Smooth muscle cell of the brain vasculature (primary cell): ENCODE results near the gene NEDD9.

Source experiments
- DNase-seq: peaks from one replicate; pipeline ENCODE4 v3.0.0-alpha.2; 2012; ENCODE audit warnings: low read depth, low spot score

Gene NEDD9

DNA sequence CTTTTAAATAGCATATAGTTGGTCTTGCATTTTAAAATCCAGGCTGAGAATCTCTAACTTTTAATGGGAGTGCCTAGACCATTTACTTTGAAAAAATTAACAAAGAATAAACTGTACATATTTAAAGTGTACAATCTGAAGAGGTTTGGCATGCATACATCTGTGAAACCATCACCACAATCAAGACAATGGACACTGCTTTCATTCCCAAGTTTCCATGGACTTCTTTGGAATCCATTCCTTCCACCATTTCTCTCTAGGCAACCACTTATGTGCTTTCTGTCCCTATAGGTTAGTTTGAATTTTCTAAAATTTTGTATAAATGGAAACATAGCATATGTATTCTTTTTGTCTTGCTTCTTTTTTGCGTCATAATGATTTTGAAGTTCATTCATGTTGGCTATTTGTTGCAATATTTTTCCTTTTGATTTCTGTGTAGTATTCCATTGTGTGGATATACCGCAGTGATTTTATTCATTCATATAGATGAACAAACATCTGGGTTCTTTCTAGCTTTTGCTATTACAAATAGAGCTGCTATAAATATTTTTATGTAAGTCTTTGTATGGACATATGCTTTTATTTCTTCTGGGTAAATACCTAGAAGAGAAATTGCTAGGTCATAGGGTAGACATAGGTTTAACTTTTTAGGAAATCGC lies 50.9 kb downstream of the NEDD9 start:
- no peak for DNase-seq

DNA sequence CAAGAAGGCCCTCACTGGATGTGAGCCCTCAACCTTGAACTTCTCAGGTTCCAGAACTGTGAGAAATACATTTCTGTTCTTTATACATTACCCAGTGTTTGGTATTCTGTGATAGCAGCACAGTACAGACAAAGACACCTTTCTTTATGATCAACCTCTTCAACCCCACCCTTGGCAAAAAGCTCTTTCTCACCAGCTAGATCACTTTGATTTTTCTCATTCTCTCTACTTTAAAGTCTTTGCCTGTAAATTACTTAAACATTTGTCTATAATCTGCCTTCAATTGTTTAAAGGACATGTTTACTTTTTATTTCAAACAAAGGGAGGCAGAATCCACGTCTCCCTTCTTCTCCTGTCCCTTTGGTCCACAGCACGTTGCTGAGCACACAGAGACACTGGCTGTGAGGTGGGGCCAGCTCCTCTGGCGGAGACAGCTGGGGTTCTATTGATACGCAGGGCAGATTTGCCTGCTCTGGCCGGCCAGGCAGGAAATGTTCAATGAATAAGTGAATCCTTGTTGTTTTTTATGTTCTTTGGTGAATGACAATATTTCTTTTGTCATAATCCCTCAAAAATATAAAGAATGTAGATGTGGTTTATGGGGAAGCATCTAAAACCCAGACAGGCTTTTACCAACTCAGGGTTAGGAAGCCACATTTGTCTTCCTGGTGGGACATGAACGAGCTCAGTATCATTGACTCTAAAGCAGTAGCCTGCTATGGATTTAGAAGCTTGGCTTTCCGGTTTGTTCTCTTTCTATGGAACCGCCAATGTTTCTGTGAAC lies 52.9 kb downstream of the NEDD9 start:
- no peak for DNase-seq

DNA sequence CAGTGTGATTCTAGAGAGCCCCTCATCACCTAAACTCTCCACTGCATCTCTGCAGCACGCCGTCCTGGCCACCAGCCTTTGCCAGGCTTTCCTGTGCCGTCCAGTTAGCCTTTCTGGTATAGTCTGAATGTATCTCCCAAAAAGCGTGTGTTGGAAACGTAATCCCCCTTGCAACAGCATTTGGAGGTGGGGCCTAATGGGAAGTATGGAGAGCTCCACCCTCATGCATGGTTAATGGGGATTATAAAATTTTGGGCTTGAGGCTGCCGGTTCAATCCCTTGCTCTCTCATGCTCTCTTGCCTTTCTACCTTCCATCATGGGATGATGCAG lies 53.4 kb downstream of the NEDD9 start:
- DNase-seq, result no peak

DNA sequence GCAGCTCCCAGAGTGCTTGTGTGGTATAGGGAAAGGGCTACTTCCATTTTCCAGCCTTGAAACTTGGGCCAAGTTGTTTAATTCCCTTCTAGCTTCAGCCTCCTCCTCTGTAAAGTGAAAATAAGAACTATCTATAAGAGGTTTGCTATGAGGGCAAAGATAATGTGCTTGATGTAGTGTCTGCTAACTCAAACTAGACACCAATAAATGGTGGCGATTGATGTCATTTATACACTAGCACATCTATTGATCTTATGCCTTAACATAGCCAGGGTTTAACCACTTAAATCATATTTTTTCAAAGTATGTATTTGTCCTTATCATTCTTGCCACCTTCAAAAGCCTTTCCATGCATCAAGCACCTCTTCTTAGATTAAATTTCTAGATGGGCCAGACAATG lies 55.2 kb downstream of the NEDD9 start:
- DNase-seq, result no peak

DNA sequence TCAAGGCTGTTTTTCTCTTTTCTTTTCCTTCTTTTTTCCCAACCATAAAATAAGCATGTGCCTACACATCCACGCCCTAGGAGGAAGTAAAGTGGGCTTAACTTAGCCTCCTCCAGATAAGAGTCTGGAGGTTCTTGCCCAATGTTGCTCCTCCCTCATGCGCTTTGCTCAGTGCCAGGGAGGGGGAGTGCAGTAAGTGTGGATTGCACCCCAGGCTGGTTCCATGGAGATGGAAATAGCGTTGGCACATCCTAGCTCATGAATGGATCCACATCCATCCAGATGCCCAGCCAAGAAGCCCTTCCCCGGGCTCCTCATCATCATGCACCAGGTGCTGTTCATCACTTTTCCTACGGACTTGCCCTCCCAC lies 58.2 kb downstream of the NEDD9 start:
- DNase-seq, result no peak

DNA sequence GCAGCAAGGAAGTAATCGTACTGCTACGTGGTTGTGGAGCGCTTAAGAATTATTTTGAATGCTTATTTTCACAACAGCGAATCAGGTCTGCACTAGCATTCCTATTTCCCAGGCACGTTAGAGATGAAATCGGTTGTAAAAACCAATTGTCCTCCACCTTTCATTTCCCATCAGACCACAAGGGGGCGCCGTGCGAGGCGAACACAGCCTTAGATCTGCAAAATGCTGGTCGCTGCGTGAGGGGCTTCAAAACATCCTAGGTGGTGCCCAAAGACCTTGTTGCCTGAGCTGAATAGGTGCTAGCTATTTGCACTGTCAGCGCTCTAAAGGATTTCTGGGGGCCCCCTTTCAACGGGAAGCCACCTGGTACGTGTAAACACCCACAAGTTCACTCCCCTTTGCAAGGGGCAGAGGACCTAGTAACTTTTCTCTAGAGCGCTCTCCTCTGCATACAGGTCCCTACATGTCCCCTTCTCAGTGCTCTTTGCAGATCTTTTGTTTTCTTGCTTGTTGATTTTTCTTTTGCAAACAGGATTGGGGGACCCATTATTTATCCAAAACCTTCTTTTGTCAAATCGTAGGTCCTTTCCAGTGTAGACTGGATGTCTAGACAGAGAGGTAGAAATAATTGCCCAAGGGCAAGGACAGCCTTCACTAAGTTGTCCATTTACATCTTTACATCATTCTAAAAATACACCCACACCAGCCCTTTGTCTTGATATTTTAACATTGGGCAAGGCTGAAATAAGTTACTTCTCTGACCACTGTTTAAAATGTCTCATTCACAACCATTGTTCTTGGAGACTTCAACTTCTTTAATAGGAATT lies 59.8 kb downstream of the NEDD9 start:
- peak; percentile 37 for DNase-seq

DNA sequence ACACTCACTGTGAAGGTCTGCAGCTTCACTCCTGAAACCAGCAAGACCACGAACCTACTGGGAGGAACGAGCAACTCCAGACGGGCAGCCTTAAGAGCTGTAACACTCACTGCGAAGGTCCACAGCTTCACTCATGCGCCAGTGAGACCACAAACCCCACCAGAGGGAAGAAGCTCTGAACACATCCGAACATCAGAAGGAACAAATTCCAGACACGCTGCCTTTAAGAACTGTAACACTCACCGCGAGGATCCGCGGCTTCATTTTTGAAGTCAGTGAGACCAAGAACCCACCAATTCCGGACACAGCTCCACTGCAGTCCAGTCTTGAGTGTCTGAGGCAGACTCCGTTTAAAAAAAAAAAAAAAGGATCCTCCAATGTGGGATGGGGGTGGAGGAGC lies 60.5 kb downstream of the NEDD9 start:
- no peak for DNase-seq

DNA sequence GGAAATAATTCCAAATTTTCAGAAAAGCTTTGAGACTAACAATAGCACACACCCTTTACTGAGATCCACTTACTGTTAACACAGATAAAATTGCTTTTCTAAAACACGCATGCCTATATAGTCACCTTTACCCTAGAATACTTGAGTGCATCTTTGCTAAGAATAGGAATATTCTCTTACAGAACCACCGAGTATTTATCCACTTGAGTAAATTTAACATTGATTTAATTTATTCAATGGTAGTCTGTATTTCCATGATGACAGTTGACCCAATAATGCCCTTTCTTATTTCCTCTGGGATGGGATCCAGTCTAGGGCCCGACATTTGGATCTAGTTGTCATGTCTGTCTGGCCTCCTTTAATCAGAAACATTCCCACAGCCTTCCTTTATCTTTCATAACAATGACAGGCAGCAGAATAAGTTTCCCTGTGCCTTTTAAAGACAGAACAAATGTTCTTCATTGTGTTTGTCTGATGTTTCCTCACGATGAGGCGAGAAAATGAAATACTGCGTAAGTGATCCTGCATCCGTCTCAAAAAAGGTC lies 64.3 kb downstream of the NEDD9 start:
- no peak for DNase-seq

DNA sequence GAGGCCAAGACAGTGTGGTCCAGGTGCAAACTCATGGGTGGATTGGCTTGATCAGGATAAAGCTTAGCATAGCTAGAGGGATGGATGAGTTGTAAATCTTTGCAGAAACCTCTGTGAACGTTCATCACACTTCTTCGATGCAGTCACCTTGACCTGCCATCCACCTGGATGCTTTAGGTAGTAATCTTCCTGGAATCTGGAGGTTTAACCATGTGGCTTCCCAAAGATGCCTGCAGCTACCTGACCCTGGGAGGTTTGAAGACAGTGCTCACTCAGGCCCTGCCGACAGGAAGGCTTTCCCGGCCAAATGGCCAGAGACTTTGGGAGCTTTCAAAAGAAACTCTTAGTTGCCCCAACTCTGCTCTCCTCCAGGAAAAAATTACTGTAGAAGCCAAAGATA lies 65.5 kb downstream of the NEDD9 start:
- no peak for DNase-seq

DNA sequence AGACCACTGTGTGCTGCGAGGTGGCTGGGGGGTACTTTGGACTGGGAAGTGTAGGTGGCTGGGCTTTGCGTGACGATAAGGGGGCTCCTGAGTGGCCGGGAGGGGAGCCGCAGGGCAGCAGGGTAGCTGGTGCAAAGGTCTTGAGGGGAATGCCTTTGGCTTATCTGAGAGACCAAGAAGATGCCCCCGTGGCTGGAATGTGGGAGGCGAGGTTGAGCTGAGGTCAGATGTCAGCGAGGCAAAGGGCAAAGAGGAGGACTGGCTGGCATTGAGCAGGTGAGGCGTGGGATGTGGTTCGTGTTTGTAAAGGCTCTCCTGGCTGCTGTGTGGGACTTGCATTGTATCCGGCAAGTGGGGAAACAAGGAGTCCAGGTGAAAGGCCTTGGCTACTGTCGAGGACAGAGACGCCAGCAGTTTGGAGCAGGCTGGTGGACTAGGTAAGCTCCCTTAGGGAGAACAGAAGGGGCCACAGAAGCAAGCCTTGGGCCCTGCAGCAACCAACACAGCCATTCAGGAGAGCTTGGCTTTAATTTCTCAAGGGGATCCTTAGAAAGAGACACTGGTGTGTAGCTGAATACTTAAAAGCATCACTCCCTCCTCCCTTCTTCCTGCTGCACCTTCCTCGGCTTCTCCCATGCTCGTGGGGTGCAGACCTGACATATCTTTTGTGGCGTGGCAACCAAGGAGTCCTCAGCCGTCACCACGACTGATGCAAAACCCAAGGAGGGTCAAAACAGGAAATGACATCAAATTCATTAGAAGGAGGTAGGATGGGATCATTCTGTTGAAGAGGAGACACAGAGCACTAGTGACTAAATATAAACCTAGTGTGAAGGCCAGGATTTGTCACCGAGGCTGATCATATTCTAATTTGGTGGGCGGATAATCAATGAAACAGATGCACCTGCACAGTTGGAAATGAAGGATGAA lies 67.5 kb downstream of the NEDD9 start:
- no peak for DNase-seq

DNA sequence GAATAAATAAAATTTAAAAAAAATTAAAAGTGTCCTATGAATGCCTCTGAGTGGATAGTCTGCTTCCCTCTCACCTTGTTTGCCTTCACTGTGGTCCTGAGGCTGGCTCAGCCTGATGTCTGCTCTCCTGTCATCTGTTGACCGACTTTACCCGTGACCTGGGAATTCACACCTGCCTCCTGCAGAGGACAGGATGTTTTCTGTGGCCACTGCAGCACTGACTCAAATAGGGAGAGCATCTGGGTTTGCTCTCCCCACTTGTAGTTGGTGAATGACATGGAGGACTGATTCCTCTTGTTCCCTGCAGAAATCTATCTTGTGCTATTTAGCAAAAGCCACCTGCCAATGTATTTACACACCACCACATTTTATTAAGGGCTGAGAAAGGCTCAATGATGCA lies 68.5 kb downstream of the NEDD9 start:
- DNase-seq, result no peak

DNA sequence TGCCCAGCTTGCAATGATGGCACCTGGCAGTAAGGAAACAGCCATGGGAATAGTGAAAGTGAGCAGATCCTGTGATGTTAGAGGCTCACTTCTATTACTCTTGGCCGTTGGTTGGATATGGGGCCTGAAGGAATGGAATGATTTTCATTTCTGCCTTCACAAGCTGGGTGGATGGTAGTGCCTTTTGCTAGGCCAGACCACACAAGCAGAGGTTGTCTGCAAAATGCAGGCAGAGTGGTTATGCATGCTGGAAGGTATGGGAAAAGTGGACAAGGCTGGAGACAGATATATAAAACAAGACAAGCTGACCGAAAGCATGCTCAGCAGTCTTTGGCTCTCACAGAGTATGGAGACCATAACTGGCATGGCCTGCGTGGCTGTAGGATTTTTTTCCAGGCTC lies 70.2 kb downstream of the NEDD9 start:
- no peak for DNase-seq

DNA sequence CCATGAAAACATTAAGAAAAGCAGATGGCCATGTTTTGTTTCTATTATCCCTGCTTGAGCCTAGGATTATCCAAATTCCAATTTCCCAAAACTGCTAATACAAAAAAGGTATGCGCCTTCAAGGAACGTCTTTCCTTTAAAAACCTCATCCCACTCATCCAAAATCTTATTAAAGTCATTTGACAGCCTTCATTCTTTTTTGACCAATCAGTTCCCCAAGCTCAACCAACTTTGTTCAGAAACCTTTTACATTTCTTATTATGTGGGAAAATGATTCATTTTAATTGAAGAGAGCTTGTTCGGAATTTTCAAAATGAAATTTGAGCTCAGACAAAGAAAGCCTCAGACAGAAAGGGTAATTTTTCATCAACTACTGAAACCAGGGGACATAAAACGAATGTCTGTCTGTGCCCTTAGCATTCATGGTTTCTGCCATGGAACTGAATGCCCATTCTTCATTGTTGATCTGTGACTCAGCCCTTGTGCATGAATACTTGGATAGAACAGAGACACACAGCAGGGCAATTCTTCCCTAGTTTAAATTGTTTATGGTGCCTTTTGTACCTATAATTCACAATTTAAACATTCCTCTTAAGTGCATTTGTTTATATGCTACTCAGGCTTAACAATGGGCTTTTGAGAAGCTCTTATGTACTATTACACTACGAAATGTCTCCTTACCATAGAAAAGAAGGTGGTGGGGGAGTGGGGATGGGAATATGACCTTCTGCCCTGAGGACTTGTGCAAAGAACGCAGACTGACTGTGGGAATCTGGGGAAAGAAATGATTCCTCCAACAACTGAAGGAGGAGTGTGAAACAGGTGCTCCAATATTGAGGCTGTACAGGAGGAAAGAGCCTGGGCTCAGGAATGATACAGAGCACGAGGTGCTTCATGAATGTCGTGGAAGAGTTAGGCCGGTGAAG lies 71.2 kb downstream of the NEDD9 start:
- no peak for DNase-seq

DNA sequence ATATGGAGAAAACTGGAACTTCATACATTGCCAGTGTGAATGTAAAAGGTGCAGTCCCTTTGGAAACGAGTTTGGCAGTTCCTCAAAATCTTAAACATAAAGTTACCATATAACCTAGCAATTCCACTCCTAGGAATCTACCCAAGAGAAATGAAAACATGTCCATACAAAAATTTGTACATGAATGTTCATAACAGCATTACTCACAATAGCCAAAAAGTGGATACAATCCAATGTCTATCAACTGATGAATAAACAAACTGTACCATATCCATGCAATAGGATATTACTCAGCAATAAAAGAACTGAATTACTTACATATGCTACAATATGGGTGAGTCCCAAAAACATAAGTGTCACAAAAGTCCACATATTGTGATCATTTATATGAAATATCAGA lies 72.3 kb downstream of the NEDD9 start:
- DNase-seq, result no peak

DNA sequence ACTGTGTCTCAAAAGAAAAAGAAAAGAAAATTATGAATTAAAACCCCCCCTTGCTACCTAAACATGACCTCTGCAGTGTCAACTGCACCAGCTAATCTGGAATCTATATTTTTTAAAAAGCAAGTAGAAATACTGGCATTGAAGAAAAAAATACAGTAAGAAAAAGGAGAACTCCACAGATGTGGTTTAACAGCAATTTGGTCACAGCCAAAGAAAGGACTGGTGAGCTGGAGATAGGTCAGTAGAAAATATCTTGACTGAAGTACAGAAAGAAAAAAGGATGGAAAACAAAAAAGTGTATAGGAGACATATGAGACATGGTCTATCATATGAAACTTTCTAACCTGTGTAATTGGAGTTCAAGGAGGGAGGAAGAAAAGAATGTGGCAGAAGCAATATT lies 76.9 kb downstream of the NEDD9 start:
- DNase-seq, result no peak

DNA sequence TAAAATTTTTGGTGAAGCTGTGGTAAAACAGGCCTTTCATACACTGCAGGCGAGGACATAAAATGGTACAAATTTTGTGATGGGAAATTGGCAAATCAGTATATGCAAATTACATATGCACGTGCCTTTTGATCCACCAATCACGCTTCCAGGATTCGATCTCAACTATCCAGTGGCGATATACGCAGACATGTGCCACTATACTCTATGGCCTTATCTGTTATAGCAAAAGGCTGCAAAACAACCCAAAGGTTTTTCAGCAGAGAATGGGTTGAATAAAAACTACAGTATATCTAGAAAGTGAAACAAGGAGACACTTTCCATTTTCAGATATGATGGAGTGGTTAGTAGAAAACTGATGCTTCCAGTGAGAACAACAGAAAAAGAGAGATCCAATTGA lies 79.0 kb downstream of the NEDD9 start:
- no peak for DNase-seq

DNA sequence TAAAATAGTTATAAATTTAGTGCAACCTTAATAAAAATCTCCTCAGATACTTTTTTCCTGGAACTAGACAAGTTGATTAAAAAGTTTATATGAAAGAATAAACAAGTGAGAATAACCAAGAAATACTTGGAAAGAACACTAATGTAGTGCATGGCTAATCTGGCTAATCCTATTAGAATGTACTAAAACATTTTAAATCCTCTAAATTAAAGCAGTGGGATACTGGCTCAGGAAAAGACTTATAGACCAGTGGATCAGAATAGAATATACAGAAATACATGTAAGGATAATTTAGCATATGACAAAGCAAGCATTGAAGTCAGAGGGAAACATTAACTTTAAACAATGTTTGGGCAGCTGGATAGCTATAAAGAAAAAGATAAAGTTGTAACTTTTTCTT lies 79.9 kb downstream of the NEDD9 start:
- no peak for DNase-seq

DNA sequence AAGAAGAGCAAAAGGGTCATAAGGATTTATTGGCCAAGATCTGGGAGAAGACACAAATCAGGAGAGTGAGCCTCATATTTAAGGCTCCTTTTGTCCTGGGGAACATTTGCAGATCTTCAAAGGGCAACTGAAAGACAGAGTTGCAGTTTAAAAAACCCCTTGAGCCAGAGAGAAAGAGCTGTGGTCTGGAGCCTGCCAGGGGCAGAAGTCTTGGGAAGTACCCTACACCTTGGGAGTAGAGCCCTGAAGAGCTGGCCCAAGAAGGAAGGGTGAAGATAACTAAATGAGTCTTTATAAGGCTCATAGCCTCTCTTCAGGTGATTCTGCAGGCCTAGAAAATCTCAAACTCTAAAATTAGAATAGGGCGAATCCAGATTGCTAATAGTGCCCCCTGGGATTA lies 81.0 kb downstream of the NEDD9 start:
- DNase-seq, result no peak

DNA sequence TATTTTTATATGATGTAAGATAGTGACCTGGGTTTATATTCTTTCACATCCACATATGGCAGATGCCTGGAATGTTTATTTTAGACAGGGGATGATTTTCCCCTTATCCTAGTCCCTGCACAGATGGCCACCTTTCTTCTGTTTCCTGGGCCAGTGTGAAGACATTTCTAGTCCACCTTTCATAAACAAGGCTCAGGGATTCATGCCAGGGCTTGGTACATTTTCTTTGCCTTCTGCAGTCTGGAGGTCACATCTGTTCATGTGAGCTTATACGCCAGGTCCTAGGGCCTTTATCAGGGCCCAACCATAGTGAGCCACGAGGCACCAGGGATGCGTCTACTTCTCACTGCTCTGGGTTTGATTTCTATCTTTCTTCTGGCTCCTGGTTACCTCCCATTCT lies 82.9 kb downstream of the NEDD9 start:
- no peak for DNase-seq

DNA sequence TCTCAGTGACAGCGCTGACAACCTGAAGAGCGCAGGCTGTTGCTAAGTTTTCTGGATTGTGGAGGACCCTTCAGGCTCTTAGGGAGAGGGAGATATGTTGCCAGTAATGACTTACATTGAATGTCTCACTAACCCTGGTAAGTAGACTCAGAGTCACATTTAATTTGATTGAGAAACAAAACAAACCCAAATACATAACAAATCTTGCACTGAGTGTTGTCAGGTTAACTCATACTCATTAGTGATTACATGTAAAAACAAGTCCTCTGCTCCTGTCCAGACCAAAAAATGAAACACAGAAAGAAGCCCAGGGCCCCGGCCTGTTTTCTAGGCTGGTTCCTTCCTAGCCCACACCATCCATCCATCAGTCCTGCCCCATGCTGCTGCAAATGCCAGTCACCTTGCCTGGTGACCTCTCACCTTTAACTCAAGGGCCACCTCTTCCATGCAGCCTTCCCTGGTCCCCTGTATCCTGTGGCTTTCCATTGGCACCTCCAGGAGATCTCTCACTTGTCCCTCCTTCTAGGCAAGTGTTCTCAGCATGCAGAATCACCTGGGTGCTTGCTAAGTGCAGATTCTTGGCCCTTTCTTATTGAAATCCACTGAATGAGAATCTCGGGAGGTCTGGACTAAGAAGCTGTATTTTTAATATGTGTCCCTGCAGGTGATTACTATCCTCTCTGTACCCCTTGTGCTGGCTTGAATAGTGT lies 86.2 kb downstream of the NEDD9 start:
- no peak for DNase-seq
